NCI-H146 treated with DMSO at 0.1 percent for 48 hours (cell line): ENCODE data around the gene KDM2A.

Source experiments
- DNase-seq: peaks from one replicate; lab custom pipeline; 2025; ENCODE audit not compliant: unreplicated experiment; lab: John Stamatoyannopoulos, UW

Gene KDM2A

GRCh38 chr11:67300256-67300755 lies 181.2 kb downstream of the KDM2A start:
- no peak for DNase-seq

GRCh38 chr11:67300756-67301312 lies 181.8 kb downstream of the KDM2A start:
- DNase-seq = no peak

GRCh38 chr11:67301313-67301921 lies 182.4 kb downstream of the KDM2A start:
- DNase-seq = no peak

- peak; percentile 62 for DNase-seq
Observed at GRCh38 chr11:67301951-67302516, 183.0 kb downstream of the KDM2A start.

- DNase-seq = peak; percentile 65
Observed at GRCh38 chr11:67302571-67303131, 183.6 kb downstream of the KDM2A start.

- DNase-seq = peak; percentile 89
Observed at GRCh38 chr11:67303132-67303834, 184.2 kb downstream of the KDM2A start, which contains the start of gene SSH3. Gene SSH3, plus strand, starts transcription at chr11:67303530. Its CDS starts 96 bp downstream, at chr11:67303626.

GRCh38 chr11:67303835-67304411 lies 184.9 kb downstream of the KDM2A start:
- DNase-seq = peak; percentile 47

GRCh38 chr11:67304511-67305113 lies 185.5 kb downstream of the KDM2A start:
- DNase-seq = no peak

- no peak for DNase-seq
Observed at GRCh38 chr11:67306769-67307544, 187.9 kb downstream of the KDM2A start.

GRCh38 chr11:67307545-67308001 lies 188.5 kb downstream of the KDM2A start:
- DNase-seq = no peak
